Mesendoderm (in vitro differentiated cells): ENCODE measurements around the gene STAB1.

Experiments used
- DNase-seq: peaks from one replicate; pipeline ENCODE4 v3.0.0; 2013
- H2AK5ac ChIP-seq: 2 replicates; pipeline ENCODE4 v1.6.1; 2013; ENCODE audit warnings: low read length, inconsistent platforms
- H2BK120ac ChIP-seq: 2 replicates; pipeline ENCODE4 v1.6.1; 2013; ENCODE audit warnings: low read depth, mild to moderate bottlenecking, low read length, moderate library complexity, mixed read lengths
- H2BK15ac ChIP-seq: replicated peaks from 2 replicates; pipeline ENCODE4 v1.6.1; 2013; ENCODE audit warnings: low read depth, mild to moderate bottlenecking, moderate library complexity
- H2BK5ac ChIP-seq: 2 replicates; pipeline ENCODE4 v1.6.1; 2013; ENCODE audit warnings: low read length, inconsistent platforms
- H3K18ac ChIP-seq: 2 replicates; pipeline ENCODE4 v1.6.1; 2013; ENCODE audit warnings: mild to moderate bottlenecking, low read length, mixed read lengths
- H3K23ac ChIP-seq: one replicate; pipeline ENCODE4 v1.6.1; 2013; ENCODE audit warnings: low read length
- H3K27ac ChIP-seq: 2 replicates; pipeline ENCODE4 v1.5.1; 2013; ENCODE audit warnings: low read depth, mild to moderate bottlenecking, inconsistent platforms, low read length, moderate library complexity
- H3K27me3 ChIP-seq: 2 replicates; pipeline ENCODE4 v1.6.1; 2013; ENCODE audit warnings: low read length, control low read depth, mild to moderate bottlenecking, inconsistent platforms; ENCODE audit not compliant: insufficient read depth, poor library complexity
- H3K36me3 ChIP-seq: 2 replicates; pipeline ENCODE4 v1.6.1; 2013; ENCODE audit warnings: low read length, inconsistent platforms; ENCODE audit not compliant: control insufficient read depth, insufficient read depth
- H3K4ac ChIP-seq: one replicate; pipeline ENCODE4 v1.6.1; 2013; ENCODE audit warnings: low read depth, mild to moderate bottlenecking, low read length, moderate library complexity
- H3K4me1 ChIP-seq: 2 replicates; pipeline ENCODE4 v1.6.1; 2013; ENCODE audit warnings: low read depth, low read length, inconsistent platforms; ENCODE audit not compliant: control insufficient read depth
- H3K4me2 ChIP-seq: 2 replicates; pipeline ENCODE4 v1.6.1; 2013; ENCODE audit warnings: low read length
- H3K4me3 ChIP-seq: 2 replicates; pipeline ENCODE4 v1.5.1; 2013; ENCODE audit warnings: mild to moderate bottlenecking, low read length
- H3K56ac ChIP-seq: one replicate; pipeline ENCODE4 v1.6.1; 2013; ENCODE audit warnings: low read length
- H3K79me1 ChIP-seq: 2 replicates; pipeline ENCODE4 v1.6.1; 2013; ENCODE audit warnings: low read length, inconsistent platforms
- H3K79me2 ChIP-seq: 2 replicates; pipeline ENCODE4 v1.6.1; 2013; ENCODE audit warnings: mild to moderate bottlenecking, low read length; ENCODE audit not compliant: control insufficient read depth, insufficient read depth
- H3K9ac ChIP-seq: 2 replicates; pipeline ENCODE4 v1.6.1; 2013; ENCODE audit warnings: low read length, inconsistent platforms
- H4K5ac ChIP-seq: one replicate; pipeline ENCODE4 v1.6.1; 2013; ENCODE audit warnings: low read length
- H4K8ac ChIP-seq: one replicate; pipeline ENCODE4 v1.6.1; 2013; ENCODE audit warnings: low read depth, mild to moderate bottlenecking, control low read depth, low read length, moderate library complexity
- WGBS: extraction: QIAGEN DNeasy Blood & Tissue Kit; methylation state at CpG from one replicate; pipeline ENCODE4 v1.1.7; 2013; ENCODE audit warnings: low lambda C conversion rate, missing lambda C conversion rate; ENCODE audit not compliant: insufficient coverage; ENCODE audit errors: extremely low coverage; 5-methylcytosine and 5-hydroxymethylcytosine counted together

The STAB1 gene

GRCh38 chr3:52555056-52555455 lies 59.9 kb downstream of the STAB1 start:
- Histone ChIP-seq H3K36me3 (peaks cover 7% of the 10 kb centered on the region), H3K56ac (no peak overlapping the region), H2BK5ac (no peak overlapping the region), H3K4me3 (no peak overlapping the region), H3K4ac (no peak overlapping the region), H3K79me2 (no peaks in the 10 kb centered on the region), H3K18ac (no peak overlapping the region), H2BK15ac (no peak overlapping the region), H3K79me1 (no peaks in the 10 kb centered on the region), H3K9ac (no peak overlapping the region), H4K8ac (no peak overlapping the region), H3K4me2 (no peak overlapping the region), H3K23ac (no peak overlapping the region), H2BK120ac (no peak overlapping the region), H3K27ac (no peak overlapping the region), H2AK5ac (no peak overlapping the region), H4K5ac (no peak overlapping the region), H3K4me1 (no peaks in the 10 kb centered on the region), H3K27me3 (no peaks in the 10 kb centered on the region)
- DNase-seq: no peak
- WGBS: no CpG with 5 or more reads among the region's 1 CpG

- no peak overlapping the region for H4K8ac ChIP-seq
- H3K79me1 ChIP-seq: no peaks in the 10 kb centered on the region
- H3K4me3 ChIP-seq: no peak overlapping the region
- no peak overlapping the region for H3K9ac ChIP-seq
- peak overlapping the region; percentile 59 for H3K23ac ChIP-seq
- H2BK15ac ChIP-seq: no peak overlapping the region
- no peak overlapping the region for H2BK120ac ChIP-seq
- H3K4me1 ChIP-seq: no peaks in the 10 kb centered on the region
- H3K18ac ChIP-seq: no peak overlapping the region
- H3K36me3 ChIP-seq: peaks cover 8% of the 10 kb centered on the region
- H3K56ac ChIP-seq: no peak overlapping the region
- DNase-seq: no peak
- no peak overlapping the region for H4K5ac ChIP-seq
- no peaks in the 10 kb centered on the region for H3K79me2 ChIP-seq
- no peak overlapping the region for H2AK5ac ChIP-seq
- no peaks in the 10 kb centered on the region for H3K27me3 ChIP-seq
- H3K4ac ChIP-seq: no peak overlapping the region
- WGBS: no CpG with 5 or more reads among the region's 9 CpGs
- no peak overlapping the region for H2BK5ac ChIP-seq
- H3K27ac ChIP-seq: no peak overlapping the region
- H3K4me2 ChIP-seq: no peak overlapping the region
Observed at GRCh38 chr3:52557011-52557960, 62.1 kb downstream of the STAB1 start.

- no peak for DNase-seq
- no peak overlapping the region for H3K4ac ChIP-seq
- no peaks in the 10 kb centered on the region for H3K79me1 ChIP-seq
- no peak overlapping the region for H3K56ac ChIP-seq
- no peak overlapping the region for H3K9ac ChIP-seq
- H3K4me2 ChIP-seq: no peak overlapping the region
- H4K8ac ChIP-seq: no peak overlapping the region
- H3K23ac ChIP-seq: no peak overlapping the region
- H3K27me3 ChIP-seq: no peaks in the 10 kb centered on the region
- H2AK5ac ChIP-seq: no peak overlapping the region
- no CpG with 5 or more reads among the region's 5 CpGs for WGBS
- H3K27ac ChIP-seq: no peak overlapping the region
- H3K36me3 ChIP-seq: peaks cover 11% of the 10 kb centered on the region
- no peaks in the 10 kb centered on the region for H3K4me1 ChIP-seq
- no peaks in the 10 kb centered on the region for H3K79me2 ChIP-seq
- no peak overlapping the region for H3K4me3 ChIP-seq
- H2BK5ac ChIP-seq: no peak overlapping the region
- no peak overlapping the region for H3K18ac ChIP-seq
- no peak overlapping the region for H2BK120ac ChIP-seq
- H2BK15ac ChIP-seq: no peak overlapping the region
- no peak overlapping the region for H4K5ac ChIP-seq
Observed at GRCh38 chr3:52558436-52558835, 63.3 kb downstream of the STAB1 start.

DNA sequence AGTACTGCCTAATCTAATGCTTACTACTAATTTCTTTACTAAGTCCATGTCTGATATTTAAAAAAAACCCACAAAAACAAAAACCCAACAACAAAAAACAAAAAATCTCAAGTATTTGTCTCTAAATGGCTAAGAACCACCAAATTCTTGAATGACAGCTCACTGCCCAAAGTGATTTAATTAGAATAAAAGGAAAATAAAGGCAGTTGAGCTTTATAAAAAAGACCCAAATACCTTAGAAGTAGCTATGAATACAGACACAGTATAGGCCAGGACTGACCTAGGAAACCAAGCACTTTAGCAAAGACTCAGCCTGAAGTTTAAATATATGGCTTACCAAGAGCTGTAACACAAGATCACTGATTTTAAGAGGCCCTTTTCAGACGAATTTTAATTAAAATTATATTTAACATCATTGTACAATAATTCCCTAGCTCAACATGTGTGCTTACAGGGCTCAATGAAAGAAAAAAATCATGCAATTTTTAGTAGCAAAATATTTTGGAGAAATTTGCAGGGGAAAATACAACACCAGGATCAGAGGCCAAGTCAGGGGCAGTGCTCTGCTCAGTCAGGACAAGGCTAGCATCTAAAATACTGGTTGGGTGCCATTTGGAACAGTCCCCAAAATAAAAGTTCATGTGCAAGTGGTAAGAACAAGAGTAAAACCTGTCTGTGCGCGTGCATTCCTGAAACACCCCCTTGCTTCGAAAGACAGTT lies 66.0 kb downstream of the STAB1 start:
- H2BK120ac ChIP-seq: no peak overlapping the region
- no peaks in the 10 kb centered on the region for H3K4me1 ChIP-seq
- peaks cover 9% of the 10 kb centered on the region for H3K36me3 ChIP-seq
- H4K8ac ChIP-seq: no peak overlapping the region
- H2BK5ac ChIP-seq: no peak overlapping the region
- H3K4me2 ChIP-seq: no peak overlapping the region
- H3K23ac ChIP-seq: no peak overlapping the region
- H2AK5ac ChIP-seq: no peak overlapping the region
- WGBS: no CpG with 5 or more reads among the region's 4 CpGs
- no peak for DNase-seq
- H3K56ac ChIP-seq: no peak overlapping the region
- no peak overlapping the region for H2BK15ac ChIP-seq
- no peak overlapping the region for H3K27ac ChIP-seq
- H3K27me3 ChIP-seq: no peaks in the 10 kb centered on the region
- no peak overlapping the region for H3K18ac ChIP-seq
- H3K4ac ChIP-seq: no peak overlapping the region
- no peaks in the 10 kb centered on the region for H3K79me2 ChIP-seq
- no peak overlapping the region for H4K5ac ChIP-seq
- H3K79me1 ChIP-seq: no peaks in the 10 kb centered on the region
- no peak overlapping the region for H3K9ac ChIP-seq
- H3K4me3 ChIP-seq: no peak overlapping the region

GRCh38 chr3:52563984-52564383 lies 68.8 kb downstream of the STAB1 start:
- H2BK5ac ChIP-seq: no peak overlapping the region
- no peak overlapping the region for H4K5ac ChIP-seq
- no peak overlapping the region for H3K4me3 ChIP-seq
- H3K4me1 ChIP-seq: no peaks in the 10 kb centered on the region
- H3K27ac ChIP-seq: no peak overlapping the region
- no peak for DNase-seq
- H3K56ac ChIP-seq: no peak overlapping the region
- H3K79me1 ChIP-seq: no peaks in the 10 kb centered on the region
- H3K79me2 ChIP-seq: no peaks in the 10 kb centered on the region
- no peak overlapping the region for H3K4ac ChIP-seq
- H3K23ac ChIP-seq: no peak overlapping the region
- no peak overlapping the region for H2AK5ac ChIP-seq
- H3K27me3 ChIP-seq: no peaks in the 10 kb centered on the region
- H2BK120ac ChIP-seq: no peak overlapping the region
- peaks cover 9% of the 10 kb centered on the region for H3K36me3 ChIP-seq
- H3K18ac ChIP-seq: no peak overlapping the region
- no peak overlapping the region for H4K8ac ChIP-seq
- H3K4me2 ChIP-seq: no peak overlapping the region
- WGBS: no CpG with 5 or more reads among the region's 2 CpGs
- H2BK15ac ChIP-seq: no peak overlapping the region
- no peak overlapping the region for H3K9ac ChIP-seq
